ENCODE data around the gene MRTFB. TPM values are rescaled to one million over a fixed set of nuclear protein-coding genes. Genes with fewer than 3 reads are reported as not detected.

MRTFB gene
- total and polyA plus RNA-seq, 8 donors = 4.3 to 81.6 (median 22.4) TPM

- peak overlapping the region in 4 of 5 donors; percentile 58 to 86 (median 80) for H3K27ac ChIP-seq
- intact Hi-C loops (cut with DNase I; ENCODE audit: low total_unique reads) = no loop called here
- 21 to 33% (median 31%) methylated on average over 14 of the region's 14 CpGs for WGBS, 5 donors
These were observed 232.1 kb downstream of the MRTFB start for GRCh38 chr16:14303182-14303618.

GRCh38 chr16:14303639-14304394, 232.7 kb downstream of the MRTFB start:
- Histone ChIP-seq H3K27ac (peak overlapping the region in 4 of 5 donors; percentile 58 to 86 (median 80)), H3K36me3 (no peaks in the 10 kb centered on the region), H3K27me3 (peaks cover 0 to 32% (median 0%) of the 10 kb centered on the region in 3 donors), H3K9me3 (no peaks in the 10 kb centered on the region), H3K4me3 (peak overlapping the region; percentile 82 to 98 (median 94)), H3K4me1 (peaks cover 22 to 74% (median 52%) of the 10 kb centered on the region in 4 donors)
- no peak for DNase-seq
- TF ChIP-seq POLR2A (IDR thresholded peaks at IDR 0.05) = no peak
- TF ChIP-seq POLR2AphosphoS5 (IDR thresholded peaks at IDR 0.05) = no peak
- no peak for TF ChIP-seq EP300 (IDR thresholded peaks at IDR 0.05)
- TF ChIP-seq, protein P1, sequence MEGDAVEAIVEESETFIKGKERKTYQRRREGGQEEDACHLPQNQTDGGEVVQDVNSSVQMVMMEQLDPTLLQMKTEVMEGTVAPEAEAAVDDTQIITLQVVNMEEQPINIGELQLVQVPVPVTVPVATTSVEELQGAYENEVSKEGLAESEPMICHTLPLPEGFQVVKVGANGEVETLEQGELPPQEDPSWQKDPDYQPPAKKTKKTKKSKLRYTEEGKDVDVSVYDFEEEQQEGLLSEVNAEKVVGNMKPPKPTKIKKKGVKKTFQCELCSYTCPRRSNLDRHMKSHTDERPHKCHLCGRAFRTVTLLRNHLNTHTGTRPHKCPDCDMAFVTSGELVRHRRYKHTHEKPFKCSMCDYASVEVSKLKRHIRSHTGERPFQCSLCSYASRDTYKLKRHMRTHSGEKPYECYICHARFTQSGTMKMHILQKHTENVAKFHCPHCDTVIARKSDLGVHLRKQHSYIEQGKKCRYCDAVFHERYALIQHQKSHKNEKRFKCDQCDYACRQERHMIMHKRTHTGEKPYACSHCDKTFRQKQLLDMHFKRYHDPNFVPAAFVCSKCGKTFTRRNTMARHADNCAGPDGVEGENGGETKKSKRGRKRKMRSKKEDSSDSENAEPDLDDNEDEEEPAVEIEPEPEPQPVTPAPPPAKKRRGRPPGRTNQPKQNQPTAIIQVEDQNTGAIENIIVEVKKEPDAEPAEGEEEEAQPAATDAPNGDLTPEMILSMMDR (IDR thresholded peaks at IDR 0.05) = no peak
- intact Hi-C loops (cut with DNase I; ENCODE audit: low total_unique reads) = no loop called here
- 45 to 70% (median 53%) methylated on average over 19 to 31 of the region's 31 CpGs for WGBS, 5 donors

More at GRCh38 chr16:14303182-14303618, 232.1 kb downstream of the MRTFB start:
- Histone ChIP-seq H3K9me3 (no peaks in the 10 kb centered on the region), H3K4me1 (peaks cover 21 to 68% (median 49%) of the 10 kb centered on the region in 4 donors), H3K27me3 (peaks cover 0 to 32% (median 0%) of the 10 kb centered on the region in 3 donors), H3K4me3 (peak overlapping the region; percentile 82 to 98 (median 94)), H3K36me3 (no peaks in the 10 kb centered on the region)
- no peak for TF ChIP-seq POLR2AphosphoS5 (IDR thresholded peaks at IDR 0.05)
- no peak for TF ChIP-seq EP300 (IDR thresholded peaks at IDR 0.05)
- peak in 1 of 2 donors; percentile 55 for DNase-seq

- TF ChIP-seq POLR2AphosphoS5 (IDR thresholded peaks at IDR 0.05) (no peak), POLR2A (IDR thresholded peaks at IDR 0.05) (no peak), EP300 (IDR thresholded peaks at IDR 0.05) (no peak)
- TF ChIP-seq, protein P1 (IDR thresholded peaks at IDR 0.05) = no peak
- 73 to 83% (median 75%) methylated on average over 12 of the region's 12 CpGs for WGBS, 5 donors
- Histone ChIP-seq H3K9me3 (no peaks in the 10 kb centered on the region), H3K4me1 (peaks cover 34 to 86% (median 63%) of the 10 kb centered on the region in 4 donors), H3K36me3 (no peaks in the 10 kb centered on the region), H3K27me3 (peaks cover 0 to 32% (median 0%) of the 10 kb centered on the region in 3 donors), H3K4me3 (peak overlapping the region in 1 of 4 donors; percentile 98), H3K27ac (no peak overlapping the region)
- intact Hi-C loops (cut with DNase I; ENCODE audit: low total_unique reads) = no loop called here
- no peak for DNase-seq
These were observed 233.9 kb downstream of the MRTFB start for GRCh38 chr16:14304891-14305460.

DNA sequence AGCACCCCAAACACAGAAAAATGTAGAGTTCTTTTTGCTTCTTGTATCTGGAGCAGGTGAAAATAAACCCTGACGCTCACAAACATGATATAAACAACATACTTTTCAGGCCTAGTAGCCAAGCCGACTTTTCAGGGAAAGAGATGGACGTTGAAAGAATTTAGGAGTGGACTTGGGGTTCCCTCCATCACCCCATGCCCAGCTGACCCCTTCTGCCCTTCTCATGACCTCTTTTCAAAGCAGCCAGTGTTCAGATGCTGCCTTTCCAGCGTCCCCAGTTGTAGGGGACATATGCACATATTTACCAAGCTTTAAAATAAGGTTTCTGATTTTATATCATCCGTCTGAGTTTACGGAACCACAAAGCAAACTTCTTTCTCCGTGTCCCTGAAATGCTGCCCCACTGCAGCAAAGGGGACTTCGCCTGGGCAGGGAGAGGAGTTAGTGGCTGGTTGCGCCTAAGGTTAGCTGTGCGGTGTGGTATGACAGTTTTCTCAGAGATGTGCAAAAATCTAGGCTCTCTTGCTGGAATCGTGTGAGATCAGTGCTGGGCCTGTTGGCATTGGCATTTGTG, 235.5 kb downstream of the MRTFB start:
- no peaks in the 10 kb centered on the region for H3K9me3 ChIP-seq
- H3K4me3 ChIP-seq = no peak overlapping the region
- TF ChIP-seq EP300 (IDR thresholded peaks at IDR 0.05) = no peak
- TF ChIP-seq, protein P1 (IDR thresholded peaks at IDR 0.05) = no peak
- no peak for TF ChIP-seq POLR2AphosphoS5 (IDR thresholded peaks at IDR 0.05)
- no peak for TF ChIP-seq POLR2A (IDR thresholded peaks at IDR 0.05)
- intact Hi-C loops (cut with DNase I; ENCODE audit: low total_unique reads) = no loop called here
- H3K27ac ChIP-seq = peak overlapping the region in 2 of 5 donors; percentile 62 to 66
- H3K36me3 ChIP-seq = no peaks in the 10 kb centered on the region
- H3K27me3 ChIP-seq = peaks cover 0 to 27% (median 0%) of the 10 kb centered on the region in 3 donors
- 63 to 75% (median 69%) methylated on average over 11 of the region's 11 CpGs for WGBS, 5 donors
- no peak for DNase-seq
- peaks cover 29 to 86% (median 60%) of the 10 kb centered on the region in 4 donors for H3K4me1 ChIP-seq

Measured in stomach (tissue), 9 donors.